HG02852 (cell line): ENCODE measurements around the gene CLBA1.

Experiments
- ATAC-seq: cut with Tn5 transposase; IDR thresholded peaks from one replicate; pipeline ENCODE4 v1.9.1; 2021; ENCODE audit warnings: mild to moderate bottlenecking, moderate library complexity; ENCODE audit not compliant: unreplicated experiment

The CLBA1 gene

DNA sequence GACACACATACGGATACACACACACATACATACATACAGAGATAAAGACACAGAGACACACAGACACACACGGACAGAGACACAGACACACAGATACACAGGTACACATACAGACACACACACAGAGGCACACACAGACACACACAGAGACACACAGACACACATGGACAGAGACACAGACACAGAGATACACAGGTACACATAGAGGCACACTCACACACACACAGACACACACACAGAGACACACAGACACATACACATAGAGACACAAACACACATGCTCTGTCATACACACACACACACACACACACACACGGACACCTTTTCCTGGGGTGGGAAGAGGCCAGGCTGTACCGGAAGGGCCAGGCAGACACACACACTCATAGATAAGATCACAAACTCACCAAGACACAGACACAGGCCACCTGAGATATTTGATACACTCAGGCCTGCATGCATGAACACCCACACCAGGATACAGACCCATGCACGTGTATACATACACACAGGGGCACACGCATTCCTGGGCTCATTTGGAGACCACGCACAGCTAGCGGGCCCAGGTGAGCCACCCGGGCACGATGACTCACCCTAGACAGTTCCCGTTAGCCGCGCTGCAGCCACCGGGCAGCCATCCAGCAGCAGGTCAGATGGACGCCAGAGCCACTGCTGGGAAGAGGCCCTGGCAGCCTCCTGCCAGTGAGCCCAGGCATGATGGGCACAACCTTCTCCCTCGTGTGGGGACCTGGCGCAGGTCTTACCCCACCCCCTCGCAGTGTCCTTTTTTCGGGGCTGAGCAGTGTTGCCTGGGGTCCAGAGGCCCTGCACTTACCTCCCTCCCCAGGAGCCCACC, 5.6 kb upstream of the CLBA1 start:
- ATAC-seq, result no peak

DNA sequence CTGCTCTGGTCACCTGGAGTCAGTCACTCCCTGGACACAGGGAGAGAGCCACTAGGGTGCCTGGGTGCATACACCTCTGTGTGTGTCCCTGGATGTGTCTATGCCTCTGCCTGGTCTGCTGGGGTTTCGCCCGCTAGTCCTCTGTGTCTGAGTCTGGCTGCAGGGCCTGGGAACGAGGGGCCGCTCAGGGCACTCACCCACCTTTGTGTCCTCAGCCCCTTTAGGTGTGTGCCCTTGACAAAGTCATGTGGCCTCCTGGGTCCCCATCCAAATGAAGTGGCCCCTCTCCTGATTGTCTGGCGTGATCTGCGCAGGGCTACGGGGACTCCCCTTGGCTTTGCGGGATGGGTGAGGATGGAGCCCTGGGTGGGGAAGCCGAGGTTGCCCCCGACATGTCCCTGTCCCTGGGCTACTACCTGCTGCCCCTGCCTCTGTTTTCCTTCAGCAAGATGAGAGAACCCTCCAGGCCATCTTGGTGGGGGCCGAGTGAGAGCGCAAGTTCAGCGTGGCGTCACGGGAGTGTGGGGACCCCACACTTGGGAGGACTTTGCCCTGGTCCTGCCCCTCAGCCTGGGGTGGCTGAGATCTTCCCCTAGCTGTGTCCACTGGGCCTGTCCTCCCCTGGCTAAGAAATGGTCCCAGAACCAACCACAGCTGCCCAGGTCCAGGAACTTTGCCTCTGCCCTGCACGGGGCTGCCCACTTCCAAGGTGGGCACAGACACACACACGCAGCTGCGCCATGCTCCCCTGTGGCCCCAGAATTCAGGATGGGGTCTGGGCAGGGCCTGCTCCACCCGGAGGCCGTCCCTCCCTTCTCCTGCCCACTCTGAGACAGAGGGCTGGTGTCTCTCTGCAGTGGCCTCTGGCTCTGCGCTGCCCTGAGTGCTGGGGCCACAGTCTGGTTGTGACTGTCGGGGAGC, 4.7 kb upstream of the CLBA1 start:
- ATAC-seq, result no peak

DNA sequence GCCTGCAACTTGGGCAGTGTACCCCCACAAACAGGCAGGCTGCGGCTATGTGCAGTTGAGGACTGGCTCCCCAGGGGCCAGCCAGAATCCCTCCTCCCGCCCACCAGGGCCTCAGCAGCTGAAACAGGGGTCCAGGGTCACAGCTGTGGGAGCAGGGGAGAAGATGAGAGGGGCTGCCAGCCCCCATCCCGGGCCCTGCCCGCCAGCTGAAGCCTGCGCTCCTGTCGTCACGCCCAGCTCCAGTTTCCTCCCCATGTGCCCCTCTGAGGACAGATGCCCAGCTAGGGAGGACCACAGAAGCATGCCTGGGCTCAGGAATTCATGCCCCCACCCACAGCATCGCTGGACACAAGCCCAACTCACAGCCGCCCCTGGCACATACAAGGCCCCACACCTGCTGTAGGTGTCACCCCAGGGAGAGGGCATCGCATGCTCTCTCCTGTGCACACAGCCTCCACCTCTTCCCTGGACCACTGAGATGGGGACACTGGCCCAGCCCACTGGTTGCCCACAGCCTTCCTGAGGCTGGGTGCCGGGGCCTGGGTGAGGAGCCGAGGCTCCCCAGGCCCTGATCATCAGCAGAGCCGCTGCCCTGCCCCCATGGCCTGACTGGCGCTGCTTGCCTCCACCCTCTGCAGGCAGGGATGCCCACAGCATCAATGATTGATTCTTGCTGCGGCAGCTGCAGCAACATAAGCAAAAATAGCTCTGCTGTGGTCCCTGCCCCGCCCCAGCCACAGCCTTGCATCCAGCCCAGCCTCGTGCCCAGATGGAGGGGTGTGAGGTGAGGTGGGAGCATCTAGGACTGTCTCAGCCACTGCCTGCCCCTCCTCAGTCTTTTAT, 3.7 kb upstream of the CLBA1 start:
- ATAC-seq, result no peak

DNA sequence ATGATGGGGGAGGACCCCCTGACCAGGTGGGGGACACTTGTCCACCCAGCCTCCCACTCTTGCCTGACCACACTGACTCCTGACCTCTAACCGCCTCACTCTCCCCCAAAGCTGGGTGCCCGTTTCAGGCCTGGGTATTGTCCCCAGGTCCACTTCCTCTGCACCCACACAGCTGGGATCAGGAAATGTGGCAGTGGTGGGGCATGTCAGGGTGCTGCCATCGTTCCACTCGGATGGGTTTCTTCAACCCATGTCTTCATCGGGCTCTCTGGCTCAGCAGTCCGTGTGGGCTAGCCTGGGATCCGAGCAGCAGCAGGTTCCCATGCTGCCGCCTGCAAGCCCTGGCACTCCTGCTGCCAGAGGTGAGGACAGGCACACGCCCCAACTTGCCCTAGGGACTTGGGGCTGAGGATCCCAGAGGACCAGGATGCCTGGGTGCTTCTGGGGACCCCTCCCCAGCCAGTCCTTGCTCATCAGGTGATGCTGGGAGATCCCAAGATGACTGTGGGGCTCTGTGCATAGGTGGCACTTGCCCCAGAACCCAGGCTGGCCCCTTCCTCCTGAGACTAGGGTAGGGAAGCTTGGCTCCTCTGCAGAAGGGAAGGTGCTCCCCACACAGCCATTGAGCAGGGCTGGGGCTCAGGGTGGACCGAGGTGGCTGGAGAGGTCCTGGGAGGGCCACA, 2.9 kb upstream of the CLBA1 start:
- no peak for ATAC-seq

DNA sequence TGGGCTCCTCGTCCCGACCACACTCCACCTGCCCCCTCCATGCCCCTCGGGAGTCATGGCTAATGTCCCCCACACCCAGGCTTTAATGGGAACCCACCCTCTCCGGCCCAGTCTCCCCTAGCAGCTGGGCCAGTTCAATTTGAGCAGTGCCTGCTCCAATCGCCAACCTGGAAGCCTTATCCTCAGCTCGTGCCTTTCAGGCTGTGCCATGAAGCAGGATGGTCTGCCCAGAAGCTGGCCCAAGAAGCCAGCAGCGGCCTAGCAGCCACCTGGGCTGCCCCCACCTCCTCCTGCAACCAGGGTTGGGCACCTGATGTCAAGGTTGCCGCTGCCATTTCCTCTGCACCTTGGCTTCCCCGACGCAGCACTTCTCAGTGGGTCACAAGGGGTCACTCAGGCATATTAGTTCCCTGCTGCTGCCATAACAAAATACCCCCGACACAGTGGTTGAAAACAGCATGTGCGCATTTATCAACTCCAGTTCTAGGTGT, 2.3 kb upstream of the CLBA1 start:
- no peak for ATAC-seq

DNA sequence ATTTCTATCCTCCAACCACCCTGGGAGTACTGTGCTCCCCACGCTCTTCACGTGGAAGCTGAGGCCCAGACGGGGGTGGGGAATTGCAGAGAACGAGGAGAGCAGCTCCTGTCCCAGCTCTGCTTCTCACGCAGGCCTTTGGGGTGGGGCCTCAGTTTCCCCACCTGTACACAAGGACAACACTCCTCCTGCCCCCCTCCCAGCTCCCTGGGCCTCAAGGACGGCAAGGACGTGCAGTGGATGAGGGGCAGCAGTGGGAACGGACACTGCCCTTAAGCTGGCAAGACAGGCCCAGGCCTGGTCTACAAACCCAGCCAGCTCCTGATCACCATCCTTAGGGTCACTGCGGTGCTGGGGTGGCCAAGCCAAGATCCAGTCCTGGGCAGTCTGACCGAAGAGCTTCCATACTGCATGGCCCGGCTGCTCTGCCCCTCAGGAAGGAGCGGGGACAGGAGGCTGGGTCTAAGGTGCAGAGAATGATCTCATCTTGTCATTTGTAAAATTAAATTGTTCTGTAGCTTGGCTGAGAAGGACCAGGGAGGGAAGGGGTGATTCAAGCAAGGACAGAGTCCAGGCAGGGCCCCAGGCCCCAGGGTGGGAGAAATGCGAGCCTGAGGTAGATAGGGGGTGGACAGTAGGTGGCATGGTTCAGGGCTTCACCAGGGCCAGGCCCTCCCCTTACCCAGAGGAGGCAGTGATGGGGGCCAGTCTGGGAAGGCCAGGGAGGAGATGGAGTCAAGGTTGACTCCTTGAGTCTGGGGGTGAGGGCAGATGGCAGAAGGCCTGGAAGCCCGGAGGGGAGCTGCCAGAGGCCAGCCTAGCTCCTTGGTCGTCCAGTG, 1.3 kb upstream of the CLBA1 start:
- no peak for ATAC-seq

DNA sequence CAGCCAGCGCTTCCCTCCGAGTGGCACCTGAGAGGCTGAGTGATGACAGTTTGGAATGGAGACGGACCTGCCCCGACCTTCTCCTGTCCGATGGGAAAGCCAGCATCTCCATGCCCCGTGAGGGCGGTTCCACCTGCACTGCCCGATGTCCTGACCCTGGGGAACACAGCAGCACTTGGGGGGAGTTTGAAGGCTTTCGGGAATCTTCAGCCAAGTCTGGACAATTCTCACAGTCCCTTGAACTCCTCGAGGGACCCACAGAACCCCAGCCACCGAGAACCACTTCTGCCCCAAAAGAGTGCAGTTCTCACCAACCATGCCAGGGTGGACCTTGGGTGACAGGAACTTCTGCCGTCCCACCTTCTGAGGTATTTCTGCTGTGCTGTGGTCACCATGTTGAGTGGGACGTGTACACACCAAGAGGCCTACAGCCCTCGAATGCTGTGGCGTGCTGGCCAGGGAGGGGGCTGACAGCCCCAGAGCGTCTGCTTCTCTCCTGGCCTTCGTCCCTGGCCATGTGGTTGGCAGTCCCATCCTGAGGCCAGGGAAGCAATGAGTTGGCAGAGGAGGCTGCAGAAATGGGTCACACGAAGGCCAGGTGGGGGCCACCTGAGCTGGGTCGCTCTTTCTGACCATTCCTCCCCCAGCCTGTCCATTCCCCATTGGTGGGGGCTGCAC, 1.0 kb downstream of the CLBA1 start:
- ATAC-seq, result no peak

DNA sequence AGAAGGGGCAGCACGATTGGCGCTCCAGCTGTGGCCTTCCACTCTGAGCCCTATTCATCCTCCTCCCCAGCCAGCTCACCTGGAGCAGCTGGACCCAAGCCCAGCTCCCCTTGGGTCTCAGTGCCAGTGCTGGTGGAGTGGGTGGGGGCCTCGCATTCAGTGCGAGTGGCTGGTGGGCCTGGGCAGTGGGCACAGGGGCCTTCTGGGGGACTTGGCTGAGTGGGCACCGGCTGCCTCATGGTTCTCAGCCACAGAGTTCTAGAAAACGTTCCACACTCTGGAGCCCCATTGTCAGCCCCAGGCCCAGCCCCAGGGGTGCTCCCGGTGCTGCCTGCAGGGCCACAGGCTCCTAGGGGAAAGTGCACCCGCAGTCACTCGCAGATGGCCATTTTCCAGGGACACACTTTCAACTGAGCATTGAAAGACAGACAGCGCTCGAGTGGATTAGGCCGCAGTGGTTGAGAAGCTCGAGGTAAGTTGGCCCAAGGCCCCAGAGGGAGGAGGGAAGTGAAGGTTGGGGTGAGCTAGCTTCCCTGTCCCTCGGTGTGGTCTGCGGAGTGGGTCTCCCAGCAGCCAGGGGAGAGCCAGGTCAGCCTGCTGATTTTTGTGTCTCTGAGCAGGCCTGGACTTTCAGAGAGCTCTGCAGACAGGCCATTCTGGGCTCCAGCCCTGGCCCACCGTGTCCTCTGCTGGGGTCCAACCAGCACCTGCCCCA, 3.8 kb downstream of the CLBA1 start:
- ATAC-seq, result no peak

DNA sequence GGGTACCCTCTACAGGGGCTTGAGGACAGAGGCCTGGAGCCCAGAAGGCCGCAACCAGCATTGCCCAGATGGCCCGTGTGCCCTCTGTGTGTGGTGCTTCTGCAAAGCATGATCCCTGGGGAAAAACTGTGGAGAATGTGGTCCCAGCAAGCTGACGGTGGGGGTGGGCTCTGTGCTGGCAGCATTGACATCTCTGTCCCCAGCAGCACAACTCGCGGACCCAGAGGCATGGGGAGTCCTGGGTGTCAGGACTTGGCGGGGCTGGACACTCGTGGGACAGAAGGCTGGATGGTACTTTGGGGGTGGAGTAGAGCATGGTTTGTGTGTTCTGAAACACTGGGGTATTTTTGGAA, 4.3 kb downstream of the CLBA1 start:
- no peak for ATAC-seq

DNA sequence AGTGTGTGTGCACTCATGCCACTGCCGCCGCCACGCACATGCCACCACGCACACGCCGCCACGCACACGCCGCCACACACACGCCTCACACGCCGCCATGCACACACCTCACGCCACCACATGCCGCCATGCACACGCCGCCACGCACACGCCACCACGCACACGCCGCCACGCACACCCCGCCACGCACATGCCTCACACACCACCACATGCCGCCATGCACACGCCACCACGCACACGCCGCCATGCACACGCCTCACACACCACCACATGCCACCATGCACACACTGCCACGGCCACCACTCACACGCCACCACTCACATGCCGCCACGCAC, 6.3 kb downstream of the CLBA1 start:
- ATAC-seq, result no peak

DNA sequence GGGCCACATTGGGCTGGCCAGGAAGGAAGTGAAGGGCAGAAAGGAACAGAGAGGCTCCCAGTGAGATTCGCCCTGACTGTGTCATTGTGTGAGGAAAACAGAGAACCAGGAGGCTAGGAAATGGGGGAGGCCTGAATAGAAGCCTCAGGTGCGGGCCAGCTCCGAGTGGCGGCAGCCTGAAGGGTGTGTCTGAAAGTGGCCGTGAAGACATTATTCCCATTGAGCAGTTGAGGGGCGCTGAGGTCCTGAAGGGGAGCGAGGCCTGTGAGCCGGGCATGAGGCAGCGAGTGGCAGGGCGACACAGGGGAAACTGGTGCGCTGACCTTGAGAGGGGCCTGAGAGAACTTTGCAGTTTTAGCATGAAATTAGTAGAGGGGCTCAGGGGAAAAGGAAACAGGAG, 6.9 kb downstream of the CLBA1 start:
- no peak for ATAC-seq

DNA sequence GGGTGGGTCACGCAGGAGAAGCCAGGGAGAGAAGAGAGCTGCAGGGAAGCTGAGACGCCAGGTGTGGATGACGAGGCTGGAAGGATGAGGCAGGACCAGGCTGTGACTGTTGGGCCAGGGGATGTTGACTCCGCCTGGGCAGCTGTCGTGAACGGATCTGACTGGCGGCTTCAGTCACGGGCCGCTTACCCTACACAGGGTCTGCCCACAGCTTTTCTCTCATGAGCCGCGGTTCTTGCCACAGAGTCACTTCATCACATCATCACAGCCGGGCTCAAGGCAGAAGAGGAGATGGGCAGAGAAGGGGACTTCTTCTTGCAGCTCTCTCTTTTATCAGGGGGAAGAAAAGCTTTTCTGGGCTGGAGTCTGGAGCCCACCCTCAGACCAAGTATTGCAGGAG, 7.7 kb downstream of the CLBA1 start:
- ATAC-seq, result no peak

DNA sequence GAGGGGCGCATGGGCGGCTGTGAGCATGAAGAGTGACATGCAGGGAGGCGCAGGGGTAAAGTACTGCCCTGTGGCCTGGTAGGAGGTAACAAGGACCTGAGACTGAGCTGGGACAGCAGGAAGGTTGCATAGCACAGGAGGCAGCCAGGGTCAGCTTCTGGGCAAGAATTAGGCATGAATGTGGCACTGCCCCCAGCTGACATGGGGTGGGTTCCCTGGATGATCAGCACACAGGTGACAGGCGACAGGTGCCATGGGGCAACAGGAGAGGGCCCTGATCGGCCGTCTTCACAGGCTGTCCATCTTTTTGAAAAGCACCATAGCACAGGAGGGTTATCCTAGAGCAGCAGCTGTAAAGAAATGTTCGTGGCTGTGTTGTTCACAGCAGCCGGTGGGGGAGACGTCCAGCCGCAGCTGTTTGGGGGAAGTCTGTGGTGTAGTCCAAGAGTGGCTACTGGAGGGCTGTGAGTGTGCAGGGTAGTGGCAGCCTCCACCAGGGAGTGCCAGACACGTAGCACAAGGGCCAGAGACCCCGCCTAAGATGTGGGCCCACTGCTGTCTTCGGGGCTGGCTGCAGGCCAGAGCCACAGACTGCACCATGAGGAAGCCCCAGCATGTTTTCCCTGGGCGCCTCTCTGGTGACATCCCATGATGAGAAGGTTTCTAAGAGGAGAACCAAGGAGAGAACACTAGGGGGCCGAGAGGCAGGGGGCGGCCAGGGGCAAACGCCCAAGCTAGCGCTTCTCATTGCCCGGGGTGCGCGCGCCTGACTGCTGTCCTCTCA, 8.4 kb downstream of the CLBA1 start:
- no peak for ATAC-seq

DNA sequence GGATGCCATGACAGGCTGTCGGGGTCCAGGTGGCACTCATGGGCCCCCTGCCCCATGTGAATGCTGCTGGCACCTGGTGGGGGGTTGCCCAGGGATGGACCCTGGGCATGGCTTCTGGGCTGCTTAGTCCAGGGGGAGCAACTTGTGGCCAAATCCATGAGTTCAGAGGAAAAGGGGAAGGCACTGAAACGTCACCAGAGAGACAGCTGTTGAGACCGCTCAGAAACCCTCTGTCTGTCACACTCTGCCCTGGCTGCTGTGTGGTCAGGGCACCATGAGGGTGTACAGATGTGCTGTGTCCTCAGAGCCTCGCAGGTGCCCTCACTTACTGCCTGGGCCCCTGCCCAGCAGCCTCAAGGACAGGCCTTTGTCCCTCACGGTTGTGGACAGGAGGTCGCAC, 9.4 kb downstream of the CLBA1 start:
- no peak for ATAC-seq

DNA sequence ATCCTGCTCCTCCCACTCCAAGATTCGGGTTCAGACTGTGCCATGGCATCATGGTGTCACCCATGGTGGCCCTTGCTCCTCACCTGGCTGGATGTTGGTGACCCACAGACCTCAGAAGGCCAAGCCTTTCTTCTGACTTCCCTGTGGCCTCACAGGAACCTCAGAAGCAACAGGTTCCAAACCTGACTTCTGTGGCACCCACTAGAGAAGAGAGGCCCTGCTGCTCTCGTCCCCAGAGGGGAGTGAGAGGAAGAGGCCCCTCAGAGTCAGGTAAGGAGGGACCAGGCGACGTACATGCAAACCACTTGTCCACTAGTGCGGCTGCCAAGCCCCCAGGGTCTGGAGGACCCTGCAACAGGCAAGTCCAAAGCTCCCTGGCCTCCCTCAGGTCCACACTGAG, 10.4 kb downstream of the CLBA1 start:
- no peak for ATAC-seq

DNA sequence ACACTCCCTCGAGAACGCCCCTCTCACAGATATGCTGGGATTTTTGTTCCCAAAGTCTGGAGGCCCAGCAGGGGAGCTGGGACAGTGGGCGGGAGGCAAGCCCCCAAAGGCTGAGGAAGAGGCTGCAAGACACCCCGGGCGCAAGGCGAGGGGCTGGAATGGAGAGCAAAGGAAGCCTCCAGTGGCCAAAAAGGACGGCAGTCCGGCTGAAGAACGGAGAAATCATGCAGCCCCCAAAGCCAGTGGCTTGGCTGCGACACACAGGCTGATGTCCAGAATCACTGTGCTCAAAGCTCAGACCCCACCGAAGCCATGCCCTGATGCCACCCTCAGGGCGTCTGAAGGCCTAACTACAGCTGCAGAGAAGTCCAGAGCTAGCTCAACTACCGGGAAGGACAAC, 10.9 kb downstream of the CLBA1 start:
- ATAC-seq, result no peak

DNA sequence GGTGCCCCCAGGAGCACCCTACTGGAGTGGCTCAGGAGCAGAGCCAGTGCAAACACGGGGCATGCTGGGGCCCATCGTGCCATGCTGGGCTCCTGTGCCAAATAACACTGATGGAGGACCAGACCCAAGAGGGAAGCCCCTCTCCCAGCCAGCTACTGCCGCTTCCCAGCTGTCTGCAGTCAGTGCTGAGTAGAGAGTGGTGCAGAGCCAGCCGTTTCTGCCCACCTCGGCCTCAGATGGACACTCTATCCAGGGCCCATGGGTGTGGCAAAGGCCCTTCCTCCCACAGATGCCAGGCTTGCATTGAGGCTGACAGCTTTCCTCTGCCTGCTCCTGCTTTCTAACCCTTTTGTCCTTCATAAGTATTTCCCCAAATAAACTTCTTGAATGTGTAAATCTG, 13.2 kb downstream of the CLBA1 start:
- no peak for ATAC-seq

DNA sequence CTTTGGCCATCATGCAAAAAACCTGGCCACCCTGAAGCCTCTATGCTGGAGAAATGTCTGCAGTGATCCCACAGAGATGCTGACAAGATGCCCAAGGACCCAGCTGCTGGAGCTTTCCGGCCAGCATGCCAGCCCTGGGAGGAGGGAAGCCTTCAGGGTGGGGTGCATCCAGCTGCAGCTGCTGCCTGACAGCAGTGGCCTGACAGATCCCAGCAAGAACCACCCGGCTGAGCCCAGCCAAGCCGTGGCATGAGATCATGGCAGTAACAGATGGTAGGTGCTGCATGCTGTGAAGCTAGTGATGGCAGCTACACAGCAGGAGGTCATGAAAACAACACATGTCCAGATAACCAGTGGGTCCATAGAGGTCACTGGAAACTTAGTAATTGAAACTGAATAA, 13.8 kb downstream of the CLBA1 start:
- ATAC-seq, result no peak
